Midbrain (tissue), 1 donor: ENCODE measurements around the gene RUSC1.
A peak's percentile ranks its signal among the peaks of the same experiment; 100 is the strongest.
"Not testable (repeated sequence)": the region's sequence is repeated elsewhere in the genome, so short reads cannot be mapped to it uniquely, and the experiment has no call there.

ENCODE experiments used
- DNase-seq: peaks from one replicate; lab custom pipeline; 2025; lab: John Stamatoyannopoulos, UW

The RUSC1 gene

GRCh38 chr1:155320661-155321617 is at the start of gene RUSC1:
Gene RUSC1, plus strand, starts transcription at chr1:155320894. Its CDS starts 880 bp downstream, at chr1:155321774.
- peak; percentile 65 for DNase-seq

DNA sequence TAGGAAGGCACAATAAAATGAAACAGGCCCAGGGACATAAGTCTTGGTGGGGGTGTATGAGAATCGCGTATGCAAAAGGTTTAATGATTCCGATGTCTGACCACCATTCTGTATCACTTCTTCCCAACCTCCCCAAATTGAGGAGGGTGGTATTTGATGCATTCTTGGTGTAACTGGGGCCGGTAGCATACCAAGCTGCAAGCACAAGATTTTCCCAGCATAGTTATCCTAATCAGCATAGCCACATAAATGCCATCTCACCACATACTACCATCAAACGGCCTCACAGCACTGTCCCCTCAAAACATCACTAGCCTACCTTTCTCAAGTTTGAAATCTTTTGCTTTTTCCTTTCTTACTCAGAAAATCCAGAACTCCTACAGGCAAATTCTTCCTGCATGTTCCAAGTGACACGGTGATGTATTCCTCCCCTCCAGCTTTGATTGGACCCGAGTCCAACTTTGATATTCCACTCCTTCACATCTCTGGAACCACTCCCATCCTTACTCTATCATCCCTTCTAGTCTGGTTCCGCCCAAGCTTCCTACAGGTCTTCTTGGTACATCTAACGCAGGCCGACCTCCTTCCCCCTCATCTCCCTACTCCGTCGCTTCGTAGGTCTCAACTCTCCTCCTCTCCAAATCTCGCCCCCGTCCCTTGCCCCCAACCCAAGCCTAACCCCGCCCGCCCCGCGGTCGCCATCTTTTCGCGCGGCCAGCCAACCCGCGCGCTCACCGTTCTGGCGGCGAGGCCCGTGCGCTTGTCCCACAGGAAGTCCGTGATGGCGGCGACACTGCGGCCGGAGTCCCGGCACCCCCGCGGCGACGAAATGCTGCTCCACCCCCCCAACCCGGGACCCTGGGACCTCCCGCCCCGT is 48.0 kb upstream of the RUSC1 start:
- peak; percentile 45 for DNase-seq

GRCh38 chr1:155273343-155274245 is 47.1 kb upstream of the RUSC1 start, which contains the start of gene CLK2:
Gene CLK2, minus strand, starts transcription at chr1:155273504. Its CDS starts 2,527 bp downstream, at chr1:155270977.
- peak; percentile 93 for DNase-seq

DNA sequence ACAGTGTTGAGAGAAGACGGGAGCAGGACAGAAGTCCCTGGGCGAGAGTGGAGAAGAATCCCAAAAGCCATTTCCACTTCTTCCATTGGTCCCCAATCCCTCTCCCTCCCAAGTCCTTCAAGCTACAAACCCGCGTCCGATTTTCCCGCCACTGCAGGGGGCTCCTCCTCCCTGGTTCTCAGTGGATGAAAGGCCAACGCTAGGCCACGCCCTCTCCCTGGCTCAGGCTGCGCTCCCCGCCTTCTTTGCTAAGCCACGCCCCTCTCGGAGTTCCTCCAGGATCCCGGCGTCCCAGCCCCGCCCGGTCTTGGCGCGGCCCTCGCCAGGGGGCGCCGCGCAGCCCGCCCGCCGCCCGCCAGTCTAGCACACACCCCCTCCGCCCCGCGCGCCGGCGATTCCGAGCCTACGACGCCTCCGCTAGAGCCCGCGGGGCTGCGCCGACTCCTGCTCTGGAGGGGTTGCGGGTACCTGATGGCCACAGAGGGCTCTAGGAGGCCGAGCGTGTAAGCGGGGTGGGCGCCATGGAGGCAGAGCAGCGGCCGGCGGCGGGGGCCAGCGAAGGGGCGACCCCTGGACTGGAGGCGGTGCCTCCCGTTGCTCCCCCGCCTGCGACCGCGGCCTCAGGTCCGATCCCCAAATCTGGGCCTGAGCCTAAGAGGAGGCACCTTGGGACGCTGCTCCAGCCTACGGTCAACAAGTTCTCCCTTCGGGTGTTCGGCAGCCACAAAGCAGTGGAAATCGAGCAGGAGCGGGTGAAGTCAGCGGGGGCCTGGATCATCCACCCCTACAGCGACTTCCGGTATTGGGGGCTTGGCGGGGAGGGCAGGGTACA is 43.4 kb upstream of the RUSC1 start, which contains the start of gene HCN3:
Gene HCN3, plus strand, starts transcription at position 394 of the 832 bp plus-strand sequence. Its CDS starts 128 bp downstream, at position 522.
- DNase-seq = peak; percentile 98

- DNase-seq = no peak
Observed at GRCh38 chr1:155277902-155278688, 42.6 kb upstream of the RUSC1 start.

- no peak for DNase-seq
Observed at GRCh38 chr1:155278689-155279160, 42.0 kb upstream of the RUSC1 start.

DNA sequence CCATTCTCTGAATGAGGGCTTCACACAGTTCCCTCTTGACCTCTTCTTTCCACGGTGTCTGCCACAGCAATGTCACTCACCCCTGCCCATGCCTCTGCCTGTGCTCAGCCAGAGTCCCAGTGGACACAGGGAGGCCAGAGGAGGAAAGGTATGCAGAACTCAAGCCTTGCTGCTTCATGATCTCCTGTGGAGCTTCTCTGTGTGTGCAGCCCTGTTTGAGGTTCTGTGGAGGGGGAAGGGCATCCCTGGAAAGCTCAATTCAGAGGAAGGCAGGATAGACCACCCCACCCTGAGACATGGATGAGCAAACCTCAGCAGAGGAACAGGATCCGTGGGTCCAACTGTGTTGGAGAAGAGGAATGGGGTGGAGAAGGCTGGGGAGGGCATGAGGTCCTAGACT is 41.4 kb upstream of the RUSC1 start:
- DNase-seq = no peak

DNA sequence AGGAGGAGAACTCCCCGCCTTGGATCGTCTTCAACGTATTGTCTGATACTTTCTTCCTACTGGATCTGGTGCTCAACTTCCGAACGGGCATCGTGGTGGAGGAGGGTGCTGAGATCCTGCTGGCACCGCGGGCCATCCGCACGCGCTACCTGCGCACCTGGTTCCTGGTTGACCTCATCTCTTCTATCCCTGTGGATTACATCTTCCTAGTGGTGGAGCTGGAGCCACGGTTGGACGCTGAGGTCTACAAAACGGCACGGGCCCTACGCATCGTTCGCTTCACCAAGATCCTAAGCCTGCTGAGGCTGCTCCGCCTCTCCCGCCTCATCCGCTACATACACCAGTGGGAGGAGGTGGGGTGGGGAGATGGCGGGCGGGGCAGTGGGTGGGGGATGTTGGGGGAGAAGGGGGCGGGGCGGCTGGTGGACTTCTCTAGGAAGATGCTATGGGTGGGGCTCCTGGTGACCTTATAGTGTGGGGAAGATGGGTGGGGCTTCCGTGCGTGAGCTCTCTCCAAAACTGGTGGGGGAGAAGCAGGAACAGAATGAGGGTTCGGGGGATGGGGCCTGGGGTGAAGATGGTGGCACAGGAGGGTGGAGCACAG is 38.1 kb upstream of the RUSC1 start:
- no peak for DNase-seq

DNA sequence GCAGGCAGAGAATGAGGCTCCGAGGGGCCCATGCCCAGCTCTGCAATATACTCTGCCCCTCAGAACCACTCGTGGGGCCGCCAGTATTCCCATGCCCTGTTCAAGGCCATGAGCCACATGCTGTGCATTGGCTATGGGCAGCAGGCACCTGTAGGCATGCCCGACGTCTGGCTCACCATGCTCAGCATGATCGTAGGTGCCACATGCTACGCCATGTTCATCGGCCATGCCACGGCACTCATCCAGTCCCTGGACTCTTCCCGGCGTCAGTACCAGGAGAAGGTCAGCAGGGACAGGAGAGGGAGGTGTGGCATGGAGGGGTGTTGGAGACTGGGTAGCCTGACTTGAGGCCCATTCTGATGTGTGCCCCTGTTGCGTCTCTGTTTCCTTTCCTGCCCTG is 36.2 kb upstream of the RUSC1 start:
- no peak for DNase-seq

DNA sequence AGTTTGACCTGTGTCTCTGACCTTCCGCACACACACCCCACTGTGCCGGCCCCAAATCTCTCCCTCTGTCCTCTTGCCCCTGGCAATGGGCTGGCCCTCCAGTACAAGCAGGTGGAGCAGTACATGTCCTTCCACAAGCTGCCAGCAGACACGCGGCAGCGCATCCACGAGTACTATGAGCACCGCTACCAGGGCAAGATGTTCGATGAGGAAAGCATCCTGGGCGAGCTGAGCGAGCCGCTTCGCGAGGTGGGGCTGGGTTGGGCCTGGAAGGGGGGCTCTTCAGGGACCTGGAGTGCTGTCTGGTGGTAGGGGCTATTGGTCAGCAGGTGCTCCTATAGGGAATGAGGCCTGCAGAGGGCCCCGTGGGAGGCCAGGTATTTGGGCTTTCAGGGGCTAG is 35.6 kb upstream of the RUSC1 start:
- DNase-seq = no peak

- no peak for DNase-seq
Observed at GRCh38 chr1:155285631-155286044, 35.1 kb upstream of the RUSC1 start.

- no peak for DNase-seq
Observed at GRCh38 chr1:155286544-155286943, 34.1 kb upstream of the RUSC1 start.

DNA sequence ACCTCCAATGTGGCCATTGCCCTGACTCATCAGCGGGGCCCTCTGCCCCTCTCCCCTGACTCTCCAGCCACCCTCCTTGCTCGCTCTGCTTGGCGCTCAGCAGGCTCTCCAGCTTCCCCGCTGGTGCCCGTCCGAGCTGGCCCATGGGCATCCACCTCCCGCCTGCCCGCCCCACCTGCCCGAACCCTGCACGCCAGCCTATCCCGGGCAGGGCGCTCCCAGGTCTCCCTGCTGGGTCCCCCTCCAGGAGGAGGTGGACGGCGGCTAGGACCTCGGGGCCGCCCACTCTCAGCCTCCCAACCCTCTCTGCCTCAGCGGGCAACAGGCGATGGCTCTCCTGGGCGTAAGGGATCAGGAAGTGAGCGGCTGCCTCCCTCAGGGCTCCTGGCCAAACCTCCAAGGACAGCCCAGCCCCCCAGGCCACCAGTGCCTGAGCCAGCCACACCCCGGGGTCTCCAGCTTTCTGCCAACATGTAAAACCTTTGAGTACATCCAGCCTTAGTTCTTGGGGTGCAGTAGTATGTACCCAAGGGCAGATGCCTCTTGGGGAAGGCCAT is 32.6 kb upstream of the RUSC1 start:
- no peak for DNase-seq

- not testable (repeated sequence) for DNase-seq
Observed at GRCh38 chr1:155291006-155291405, 29.7 kb upstream of the RUSC1 start.

- DNase-seq = no peak
Observed at GRCh38 chr1:155293086-155293749, 27.5 kb upstream of the RUSC1 start.

GRCh38 chr1:155294520-155295182 is 26.0 kb upstream of the RUSC1 start:
- no peak for DNase-seq

DNA sequence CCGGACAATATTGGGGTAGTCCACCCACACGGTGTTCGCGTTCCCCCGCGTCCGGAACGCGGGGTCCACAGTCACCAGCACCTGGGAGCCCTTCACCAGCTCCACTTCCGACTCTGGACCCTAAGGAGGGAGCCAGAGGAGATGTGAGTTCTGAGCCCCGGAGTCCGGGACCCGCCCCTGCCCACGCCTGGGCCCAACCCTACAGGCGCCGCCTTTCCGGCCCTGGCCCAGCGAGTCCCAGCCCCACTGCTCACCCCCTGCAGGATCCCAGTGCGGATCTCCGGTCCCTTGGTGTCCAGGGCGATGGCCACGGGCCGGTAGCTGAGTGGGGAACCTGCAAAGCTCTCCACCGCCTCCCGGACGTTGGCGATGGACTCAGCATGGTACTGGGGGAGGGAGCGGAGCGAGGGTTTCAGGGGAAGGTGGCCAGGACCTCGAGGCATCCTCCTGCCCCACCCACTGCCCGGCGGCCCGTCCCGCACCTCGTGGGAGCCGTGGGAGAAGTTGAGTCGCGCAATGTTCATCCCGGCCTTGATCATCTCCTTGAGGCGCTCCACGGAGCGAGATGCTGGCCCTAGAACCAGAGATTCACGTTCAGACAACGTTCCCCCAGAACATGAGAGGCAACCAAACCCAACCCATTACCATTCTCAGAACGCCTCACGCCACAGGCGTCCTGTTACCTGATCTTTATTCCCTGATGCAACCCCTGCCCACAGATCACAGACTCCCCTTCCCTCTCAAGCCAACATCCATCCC is 25.3 kb upstream of the RUSC1 start:
- no peak for DNase-seq
